GM12892 (cell line): ENCODE data around the gene SBF1.

Experiments used
- POLR2A ChIP-seq: IDR thresholded peaks from 2 replicates; pipeline ENCODE4 v1.6.1; 2011; ENCODE audit warnings: low read depth, low read length, control low read depth
- POLR2AphosphoS5 ChIP-seq: IDR thresholded peaks from 2 replicates; pipeline ENCODE4 v1.6.1; 2011; ENCODE audit warnings: low read depth, low read length, control low read depth

DNA sequence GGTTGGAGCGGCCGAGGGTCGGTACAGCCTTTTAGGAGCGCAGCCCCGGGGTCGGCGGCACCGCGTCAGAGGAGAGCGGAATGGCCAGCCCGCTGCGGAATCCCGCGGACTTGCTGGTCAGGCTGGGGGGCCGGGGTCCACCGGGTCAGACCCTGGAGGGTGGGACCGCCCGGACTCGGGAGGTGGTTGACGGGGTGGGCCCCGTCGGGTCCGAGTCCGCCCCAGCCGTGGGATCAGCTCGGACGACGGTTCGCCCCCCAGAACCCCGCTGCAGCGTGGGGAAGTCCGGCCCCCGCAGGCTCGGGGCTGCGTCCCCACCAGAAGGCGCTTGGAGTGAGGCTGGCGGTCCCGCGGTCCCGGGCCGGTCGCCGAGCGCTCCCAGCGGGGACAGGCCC lies 6.2 kb upstream of the SBF1 start:
- TF ChIP-seq POLR2A = no peak
- no peak for TF ChIP-seq POLR2AphosphoS5
